T-helper 1 cell treated with Interleukin-12 subunit alpha and Interleukin-12 subunit beta and Interleukin-4 antibody, amounts not matched to agents 30 μg/mL and 1 μg/mL, for 36 hours (primary cell): ENCODE results near the gene RPL27A.

ENCODE experiments used
- H3K27ac Mint-ChIP-seq: one replicate; pipeline ENCODE4 v1.8.0; 2021; ENCODE audit warnings: mild to moderate bottlenecking, mixed read lengths
- H3K27me3 Mint-ChIP-seq: one replicate; pipeline ENCODE4 v1.8.0; 2021; ENCODE audit warnings: low read depth, mixed read lengths
- H3K36me3 Mint-ChIP-seq: one replicate; pipeline ENCODE4 v1.8.0; 2021; ENCODE audit warnings: low read depth, mixed read lengths
- H3K4me1 Mint-ChIP-seq: one replicate; pipeline ENCODE4 v1.8.0; 2021; ENCODE audit warnings: low read depth, mixed read lengths
- H3K4me3 Mint-ChIP-seq: one replicate; pipeline ENCODE4 v1.8.0; 2021; ENCODE audit warnings: mild to moderate bottlenecking, moderate library complexity, mixed read lengths
- H3K9me3 Mint-ChIP-seq: one replicate; pipeline ENCODE4 v1.8.0; 2021; ENCODE audit warnings: mixed read lengths

The RPL27A gene

GRCh38 chr11:8685820-8686219 is 3.2 kb downstream of the RPL27A start:
- H3K9me3 Mint-ChIP-seq, result no peaks in the 10 kb centered on the region
- no peaks in the 10 kb centered on the region for H3K27me3 Mint-ChIP-seq
- H3K36me3 Mint-ChIP-seq, result peaks cover 58% of the 10 kb centered on the region
- H3K4me1 Mint-ChIP-seq, result peaks cover 52% of the 10 kb centered on the region
- H3K27ac Mint-ChIP-seq, result no peak overlapping the region
- peak overlapping the region; percentile 92 for H3K4me3 Mint-ChIP-seq

GRCh38 chr11:8686325-8686724 is 3.7 kb downstream of the RPL27A start:
- Mint-ChIP-seq H3K4me1 (peaks cover 52% of the 10 kb centered on the region), H3K9me3 (no peaks in the 10 kb centered on the region), H3K36me3 (peaks cover 59% of the 10 kb centered on the region), H3K27me3 (no peaks in the 10 kb centered on the region), H3K4me3 (no peak overlapping the region), H3K27ac (no peak overlapping the region)

- no peaks in the 10 kb centered on the region for H3K9me3 Mint-ChIP-seq
- peak overlapping the region; percentile 96 for H3K27ac Mint-ChIP-seq
- peaks cover 44% of the 10 kb centered on the region for H3K4me1 Mint-ChIP-seq
- no peaks in the 10 kb centered on the region for H3K27me3 Mint-ChIP-seq
- H3K4me3 Mint-ChIP-seq, result peak overlapping the region; percentile 95
- H3K36me3 Mint-ChIP-seq, result peaks cover 53% of the 10 kb centered on the region
Measured at GRCh38 chr11:8688414-8689362, 6.1 kb downstream of the RPL27A start.

- Mint-ChIP-seq H3K4me3 (peak overlapping the region; percentile 95), H3K27ac (peak overlapping the region; percentile 96), H3K27me3 (no peaks in the 10 kb centered on the region), H3K4me1 (peaks cover 38% of the 10 kb centered on the region), H3K36me3 (peaks cover 42% of the 10 kb centered on the region), H3K9me3 (no peaks in the 10 kb centered on the region)
Measured at GRCh38 chr11:8689726-8690255, 7.2 kb downstream of the RPL27A start.

GRCh38 chr11:8690374-8691342 is 8.1 kb downstream of the RPL27A start:
- H3K4me3 Mint-ChIP-seq, result peak overlapping the region; percentile 95
- H3K9me3 Mint-ChIP-seq, result no peaks in the 10 kb centered on the region
- peak overlapping the region; percentile 96 for H3K27ac Mint-ChIP-seq
- peaks cover 33% of the 10 kb centered on the region for H3K4me1 Mint-ChIP-seq
- H3K27me3 Mint-ChIP-seq, result no peaks in the 10 kb centered on the region
- peaks cover 35% of the 10 kb centered on the region for H3K36me3 Mint-ChIP-seq

GRCh38 chr11:8691601-8692000 is 9.0 kb downstream of the RPL27A start:
- Mint-ChIP-seq H3K4me3 (no peak overlapping the region), H3K9me3 (no peaks in the 10 kb centered on the region), H3K27ac (no peak overlapping the region), H3K36me3 (peaks cover 28% of the 10 kb centered on the region), H3K4me1 (peaks cover 31% of the 10 kb centered on the region), H3K27me3 (no peaks in the 10 kb centered on the region)

GRCh38 chr11:8692417-8692816 is 9.8 kb downstream of the RPL27A start:
- no peaks in the 10 kb centered on the region for H3K27me3 Mint-ChIP-seq
- H3K9me3 Mint-ChIP-seq, result no peaks in the 10 kb centered on the region
- peaks cover 31% of the 10 kb centered on the region for H3K4me1 Mint-ChIP-seq
- H3K27ac Mint-ChIP-seq, result no peak overlapping the region
- no peak overlapping the region for H3K4me3 Mint-ChIP-seq
- peaks cover 24% of the 10 kb centered on the region for H3K36me3 Mint-ChIP-seq

- H3K27ac Mint-ChIP-seq, result no peak overlapping the region
- peaks cover 27% of the 10 kb centered on the region for H3K4me1 Mint-ChIP-seq
- no peaks in the 10 kb centered on the region for H3K27me3 Mint-ChIP-seq
- H3K36me3 Mint-ChIP-seq, result peaks cover 20% of the 10 kb centered on the region
- no peaks in the 10 kb centered on the region for H3K9me3 Mint-ChIP-seq
- no peak overlapping the region for H3K4me3 Mint-ChIP-seq
Measured at GRCh38 chr11:8693010-8693551, 10.5 kb downstream of the RPL27A start.

GRCh38 chr11:8693555-8693954 is 11.0 kb downstream of the RPL27A start:
- Mint-ChIP-seq H3K36me3 (peaks cover 16% of the 10 kb centered on the region), H3K4me3 (no peak overlapping the region), H3K27ac (no peak overlapping the region), H3K27me3 (no peaks in the 10 kb centered on the region), H3K4me1 (peaks cover 22% of the 10 kb centered on the region), H3K9me3 (no peaks in the 10 kb centered on the region)

GRCh38 chr11:8694137-8694536 is 11.5 kb downstream of the RPL27A start:
- Mint-ChIP-seq H3K27ac (no peak overlapping the region), H3K9me3 (no peaks in the 10 kb centered on the region), H3K4me3 (no peak overlapping the region), H3K27me3 (no peaks in the 10 kb centered on the region), H3K4me1 (peaks cover 17% of the 10 kb centered on the region), H3K36me3 (peaks cover 12% of the 10 kb centered on the region)

GRCh38 chr11:8697054-8697453 is 14.5 kb downstream of the RPL27A start:
- Mint-ChIP-seq H3K9me3 (no peaks in the 10 kb centered on the region), H3K36me3 (peaks cover 2% of the 10 kb centered on the region), H3K27me3 (no peaks in the 10 kb centered on the region), H3K4me1 (peaks cover 4% of the 10 kb centered on the region), H3K4me3 (no peak overlapping the region), H3K27ac (no peak overlapping the region)

- Mint-ChIP-seq H3K4me3 (no peak overlapping the region), H3K36me3 (peaks cover 2% of the 10 kb centered on the region), H3K9me3 (no peaks in the 10 kb centered on the region), H3K27me3 (no peaks in the 10 kb centered on the region), H3K27ac (no peak overlapping the region), H3K4me1 (peaks cover 4% of the 10 kb centered on the region)
Measured at GRCh38 chr11:8698379-8698851, 15.8 kb downstream of the RPL27A start.

GRCh38 chr11:8698917-8699441 is 16.4 kb downstream of the RPL27A start:
- peaks cover 4% of the 10 kb centered on the region for H3K4me1 Mint-ChIP-seq
- H3K36me3 Mint-ChIP-seq, result peaks cover 2% of the 10 kb centered on the region
- no peaks in the 10 kb centered on the region for H3K9me3 Mint-ChIP-seq
- H3K27me3 Mint-ChIP-seq, result no peaks in the 10 kb centered on the region
- H3K4me3 Mint-ChIP-seq, result no peak overlapping the region
- H3K27ac Mint-ChIP-seq, result no peak overlapping the region

- no peak overlapping the region for H3K27ac Mint-ChIP-seq
- peaks cover 4% of the 10 kb centered on the region for H3K4me1 Mint-ChIP-seq
- H3K27me3 Mint-ChIP-seq, result no peaks in the 10 kb centered on the region
- H3K36me3 Mint-ChIP-seq, result peaks cover 2% of the 10 kb centered on the region
- no peak overlapping the region for H3K4me3 Mint-ChIP-seq
- H3K9me3 Mint-ChIP-seq, result no peaks in the 10 kb centered on the region
Measured at GRCh38 chr11:8699903-8700302, 17.3 kb downstream of the RPL27A start.
